Hepatocyte (in vitro differentiated cells): ENCODE results near the gene CCDC40.
"Not testable (repeated sequence)": the region's sequence is repeated elsewhere in the genome, so short reads cannot be mapped to it uniquely, and the experiment has no call there.

ENCODE experiments used
- CTCF ChIP-seq: fragments of 200-600 bp; sonication (generic); IDR thresholded peaks from 2 replicates; pipeline ENCODE4 v1.5.1; 2016; ENCODE audit warnings: antibody characterized with exemption, mild to moderate bottlenecking; ENCODE audit not compliant: poor library complexity
- EZH2 ChIP-seq: fragments of 200-600 bp; sonication (generic); IDR thresholded peaks from 2 replicates; pipeline ENCODE4 v1.6.1; 2016; ENCODE audit warnings: antibody characterized with exemption, mild to moderate bottlenecking, borderline replicate concordance
- EZH2phosphoT487 ChIP-seq: fragments of 200-600 bp; sonication (generic); IDR thresholded peaks from one replicate; pipeline ENCODE4 v1.6.1; 2018; ENCODE audit warnings: antibody characterized with exemption, mild to moderate bottlenecking, low read depth, moderate library complexity; ENCODE audit not compliant: unreplicated experiment, severe bottlenecking

DNA sequence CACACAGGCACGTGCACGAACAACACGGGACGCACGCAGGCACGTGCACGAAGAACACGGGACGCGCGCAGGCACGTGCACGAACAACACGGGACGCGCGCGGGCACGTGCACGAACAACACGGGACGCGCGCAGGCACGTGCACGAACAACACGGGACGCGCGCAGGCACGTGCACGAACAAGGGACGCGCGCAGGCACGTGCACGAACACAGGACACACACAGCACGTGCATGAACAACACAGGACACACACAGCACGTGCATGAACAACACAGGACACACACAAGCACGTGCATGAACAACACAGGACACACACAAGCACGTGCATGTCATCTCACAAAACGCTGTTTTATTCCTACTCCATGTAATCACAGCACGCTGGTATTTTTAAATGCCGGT is 53.7 kb downstream of the CCDC40 start:
- TF ChIP-seq CTCF, EZH2phosphoT487, EZH2: not testable (repeated sequence)
